HG03066 (cell line): ENCODE results near the gene SLC16A9.

Experiments used
- ATAC-seq: cut with Tn5 transposase; IDR thresholded peaks from one replicate; pipeline ENCODE4 v1.9.1; 2021; ENCODE audit warnings: low read depth; ENCODE audit not compliant: unreplicated experiment

The SLC16A9 gene

GRCh38 chr10:59631882-59632807 is 77.5 kb downstream of the SLC16A9 start:
- ATAC-seq, result no peak

- peak; percentile 49 for ATAC-seq
Observed at GRCh38 chr10:59631237-59631636, 78.4 kb downstream of the SLC16A9 start.

DNA sequence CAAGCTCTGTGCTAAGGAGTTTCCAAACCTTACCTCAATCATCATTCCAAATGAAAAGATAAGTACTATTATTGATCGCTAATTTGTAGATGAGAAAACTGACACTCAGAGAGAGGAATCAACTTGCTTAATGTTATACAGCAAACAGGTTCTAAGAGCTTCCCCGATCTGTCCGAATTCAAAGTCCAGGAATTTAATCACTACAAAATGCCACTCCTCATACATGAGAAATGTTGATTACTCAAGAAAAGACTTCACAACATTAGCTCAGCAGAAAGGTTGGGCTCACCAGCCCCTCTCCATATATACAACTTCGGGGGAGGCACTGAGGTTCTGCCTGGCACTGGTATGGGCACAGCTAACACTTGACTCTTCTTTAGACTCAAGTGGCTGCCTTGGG is 80.7 kb downstream of the SLC16A9 start:
- no peak for ATAC-seq

DNA sequence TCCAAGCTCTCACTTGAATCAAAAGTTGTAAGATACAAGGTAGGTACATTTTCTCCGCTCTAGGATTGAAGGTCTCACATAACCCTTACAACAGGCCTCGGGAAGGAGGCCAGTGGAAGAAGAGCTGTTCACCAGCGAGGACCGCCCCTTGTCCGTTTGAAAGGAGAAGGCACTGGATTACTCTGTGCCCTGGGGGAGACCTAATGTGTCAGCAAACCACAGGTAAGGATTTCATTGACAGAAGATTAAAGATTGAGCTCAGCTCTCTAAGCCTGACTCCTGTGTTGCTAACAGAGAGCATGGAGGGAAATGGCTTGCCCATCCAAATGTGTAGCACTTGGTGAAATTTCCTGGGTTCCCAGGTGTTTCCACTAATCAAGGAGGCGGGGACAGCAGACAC is 81.2 kb downstream of the SLC16A9 start:
- no peak for ATAC-seq

GRCh38 chr10:59627366-59628018 is 82.2 kb downstream of the SLC16A9 start:
- ATAC-seq, result no peak

DNA sequence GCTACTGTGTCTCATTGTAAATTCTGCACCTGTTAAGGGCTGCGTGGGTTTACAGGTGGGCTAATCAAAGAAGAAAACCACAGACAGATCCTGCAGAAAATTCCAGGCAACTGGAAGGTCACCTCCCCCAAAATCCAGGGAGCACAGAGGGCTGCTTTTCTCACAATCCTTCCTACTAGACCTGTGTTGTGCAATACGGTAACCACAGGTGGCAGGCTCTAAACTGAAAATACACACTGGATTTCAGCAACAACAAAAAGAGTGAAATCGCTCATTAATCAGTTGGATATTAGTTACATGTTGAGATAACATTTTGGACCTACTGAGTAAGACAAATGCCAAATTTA is 83.2 kb downstream of the SLC16A9 start:
- no peak for ATAC-seq

GRCh38 chr10:59625721-59626522 is 83.7 kb downstream of the SLC16A9 start:
- peak; percentile 78 for ATAC-seq

DNA sequence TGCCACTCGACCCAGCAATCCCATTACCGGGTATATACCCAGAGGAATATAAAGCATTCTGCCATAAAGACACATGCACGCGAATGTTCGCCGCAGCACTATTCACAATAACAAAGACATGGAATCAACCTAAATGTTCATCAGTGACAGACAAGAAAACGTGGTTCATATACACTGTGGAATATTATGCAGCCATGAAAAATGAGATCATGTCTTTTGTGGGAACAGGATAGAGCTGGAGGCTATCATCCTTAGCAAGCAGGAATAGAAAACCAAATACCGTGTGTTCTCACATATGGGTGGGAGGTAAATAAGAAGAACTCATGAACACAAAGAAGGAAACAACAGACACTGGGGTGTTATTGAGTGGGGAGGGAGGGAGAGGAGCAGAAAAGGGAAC is 84.7 kb downstream of the SLC16A9 start:
- ATAC-seq, result no peak

- no peak for ATAC-seq
Observed at GRCh38 chr10:59624136-59624535, 85.5 kb downstream of the SLC16A9 start.

GRCh38 chr10:59623133-59624121 is 86.2 kb downstream of the SLC16A9 start:
- no peak for ATAC-seq

DNA sequence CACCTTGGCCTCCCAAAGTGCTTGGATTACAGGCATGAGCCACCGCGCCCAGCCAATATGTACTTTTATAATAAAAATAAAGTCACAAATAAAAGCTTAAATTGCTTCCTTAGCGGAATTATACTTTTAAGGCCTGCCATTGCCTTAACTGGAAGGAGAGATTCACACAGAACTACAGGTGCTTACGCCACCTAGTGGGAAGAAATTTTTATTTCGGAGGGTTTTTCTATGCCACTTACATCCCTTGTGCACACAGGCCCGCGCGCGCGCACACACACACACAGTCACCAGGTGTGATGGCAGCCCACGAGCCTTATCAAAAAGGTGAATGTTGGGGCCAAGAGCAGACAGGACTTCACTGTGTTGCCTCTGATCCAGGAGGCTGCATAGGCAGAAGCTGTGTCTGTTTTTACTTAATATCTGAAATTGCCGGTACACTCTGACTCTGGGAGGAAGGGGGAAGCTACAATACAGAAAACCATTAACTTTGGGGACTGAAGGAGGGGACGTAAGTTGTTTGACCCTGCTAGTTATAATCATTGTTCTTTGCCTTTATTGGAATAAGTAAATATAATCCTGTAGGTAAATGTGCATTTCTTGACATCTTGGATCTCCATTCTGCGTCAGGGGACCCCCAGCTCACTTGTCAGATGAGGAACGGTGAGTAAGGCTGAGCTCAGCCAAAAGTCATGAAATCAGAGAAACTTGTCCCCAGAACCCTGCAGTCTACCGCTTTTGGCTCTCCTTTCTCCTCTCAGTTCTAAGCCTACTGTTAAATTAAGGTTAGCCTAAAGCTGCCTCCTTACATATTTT is 87.1 kb downstream of the SLC16A9 start:
- no peak for ATAC-seq

DNA sequence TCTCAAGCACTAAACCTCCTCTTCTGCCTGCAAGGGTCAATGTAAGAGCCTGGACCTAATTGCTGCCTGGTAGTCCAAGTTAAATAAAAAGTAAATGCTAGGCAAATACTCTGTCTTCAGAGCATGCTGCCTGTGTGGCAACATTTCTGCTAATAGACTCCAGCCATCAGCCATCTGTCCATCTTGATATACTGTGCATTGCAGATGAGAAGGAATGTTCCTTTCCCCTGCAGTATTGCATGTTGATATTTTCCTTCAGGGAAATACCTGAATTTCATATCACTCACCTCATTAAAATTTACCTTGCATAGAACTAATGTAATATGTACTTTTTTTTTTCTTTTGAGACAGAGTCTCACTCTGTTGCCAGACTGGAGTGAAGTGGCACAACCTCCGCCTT is 87.9 kb downstream of the SLC16A9 start:
- ATAC-seq, result no peak

GRCh38 chr10:59618666-59619065 is 91.0 kb downstream of the SLC16A9 start:
- no peak for ATAC-seq

GRCh38 chr10:59617996-59618395 is 91.7 kb downstream of the SLC16A9 start:
- ATAC-seq, result no peak

- no peak for ATAC-seq
Observed at GRCh38 chr10:59611048-59611447, 98.6 kb downstream of the SLC16A9 start.

- no peak for ATAC-seq
Observed at GRCh38 chr10:59607970-59608369, 101.7 kb downstream of the SLC16A9 start.

DNA sequence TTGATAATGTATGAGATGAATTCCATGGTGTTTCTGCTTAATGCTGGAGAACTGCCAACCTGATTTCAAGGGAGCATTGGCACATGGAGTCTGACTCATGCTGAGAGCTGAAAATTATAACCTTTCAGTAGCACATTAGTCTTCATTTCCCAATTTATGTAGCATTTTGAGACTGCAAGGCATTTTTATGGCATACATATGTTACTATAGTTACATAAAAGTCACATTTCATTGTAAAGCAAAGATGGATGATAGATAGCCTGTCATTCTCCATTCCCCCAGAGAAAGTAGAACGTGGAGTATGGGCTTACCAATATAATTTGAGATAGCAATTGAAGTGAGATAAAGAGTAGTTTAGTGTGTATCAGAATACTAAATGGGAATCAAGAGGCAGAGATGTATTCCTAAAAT is 103.1 kb downstream of the SLC16A9 start:
- no peak for ATAC-seq

- ATAC-seq, result no peak
Observed at GRCh38 chr10:59601985-59602384, 107.7 kb downstream of the SLC16A9 start.
